ENCODE measurements around the gene LAMA2.

LAMA2 gene

DNA sequence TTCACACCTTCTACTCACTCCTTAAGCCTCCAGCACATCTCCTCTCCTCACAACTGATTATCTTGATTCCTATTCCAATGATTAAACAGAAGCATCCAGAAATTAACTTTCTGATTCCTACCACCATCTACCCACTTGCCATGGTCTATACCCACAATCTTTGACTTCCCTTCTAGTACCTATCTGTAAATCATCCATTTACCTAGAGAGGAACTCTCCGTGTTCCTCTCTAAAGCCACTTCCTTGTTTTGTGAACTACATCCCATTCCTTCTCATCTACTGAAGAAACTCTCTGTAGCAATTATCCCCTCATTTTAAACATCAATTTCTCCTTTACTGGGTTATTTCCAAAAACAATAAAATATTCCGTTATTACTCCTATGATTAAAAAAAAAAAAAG is 659.8 kb downstream of the LAMA2 start:
- H3K36me3 ChIP-seq (ENCODE audit: control insufficient read depth in 2 of 2, insufficient read depth in 2 of 2, low read length in 2 of 2): no peaks in the 10 kb centered on the region
- no peak overlapping the region for H3K4me3 ChIP-seq (ENCODE audit: low read length in 2 of 2)
- no peak overlapping the region for H3K27ac ChIP-seq (ENCODE audit: low read length)
- H3K4me1 ChIP-seq (ENCODE audit: control insufficient read depth, insufficient read depth, low read length): no peaks in the 10 kb centered on the region
- H3K9ac ChIP-seq (ENCODE audit: low read length in 2 of 2): no peak overlapping the region
- H3K27me3 ChIP-seq (ENCODE audit: control insufficient read depth in 1 of 2, insufficient read depth in 2 of 2, low read length in 2 of 2): no peaks in the 10 kb centered on the region
- H3K9me3 ChIP-seq (ENCODE audit: control insufficient read depth in 2 of 2, low read length in 2 of 2): peaks cover 0 to 4% of the 10 kb centered on the region in 2 donors

DNA sequence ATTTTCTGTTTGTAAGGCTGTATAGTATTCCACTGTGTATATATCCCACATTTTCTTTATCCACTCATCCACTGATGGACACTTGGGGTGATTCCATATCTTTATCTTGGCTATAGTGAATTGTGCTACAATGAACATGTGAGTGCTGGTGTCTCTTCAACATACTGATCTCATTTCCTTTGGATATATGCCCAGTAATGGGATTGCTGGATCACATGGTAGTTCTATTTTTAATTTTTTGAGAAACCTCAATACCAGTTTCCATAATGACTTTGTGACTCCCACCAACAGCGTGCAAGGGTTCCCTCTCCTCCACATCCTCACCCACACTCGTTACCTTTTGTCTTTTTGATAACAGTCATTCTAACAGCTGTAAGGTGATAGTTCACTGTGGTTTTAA is 661.0 kb downstream of the LAMA2 start:
- Histone ChIP-seq H3K9me3 (ENCODE audit: control insufficient read depth in 2 of 2, low read length in 2 of 2) (peaks cover 0 to 4% of the 10 kb centered on the region in 2 donors), H3K4me3 (ENCODE audit: low read length in 2 of 2) (no peak overlapping the region), H3K27ac (ENCODE audit: low read length) (no peak overlapping the region), H3K4me1 (ENCODE audit: control insufficient read depth, insufficient read depth, low read length) (no peaks in the 10 kb centered on the region), H3K27me3 (ENCODE audit: control insufficient read depth in 1 of 2, insufficient read depth in 2 of 2, low read length in 2 of 2) (no peaks in the 10 kb centered on the region), H3K9ac (ENCODE audit: low read length in 2 of 2) (no peak overlapping the region), H3K36me3 (ENCODE audit: control insufficient read depth in 2 of 2, insufficient read depth in 2 of 2, low read length in 2 of 2) (no peaks in the 10 kb centered on the region)

DNA sequence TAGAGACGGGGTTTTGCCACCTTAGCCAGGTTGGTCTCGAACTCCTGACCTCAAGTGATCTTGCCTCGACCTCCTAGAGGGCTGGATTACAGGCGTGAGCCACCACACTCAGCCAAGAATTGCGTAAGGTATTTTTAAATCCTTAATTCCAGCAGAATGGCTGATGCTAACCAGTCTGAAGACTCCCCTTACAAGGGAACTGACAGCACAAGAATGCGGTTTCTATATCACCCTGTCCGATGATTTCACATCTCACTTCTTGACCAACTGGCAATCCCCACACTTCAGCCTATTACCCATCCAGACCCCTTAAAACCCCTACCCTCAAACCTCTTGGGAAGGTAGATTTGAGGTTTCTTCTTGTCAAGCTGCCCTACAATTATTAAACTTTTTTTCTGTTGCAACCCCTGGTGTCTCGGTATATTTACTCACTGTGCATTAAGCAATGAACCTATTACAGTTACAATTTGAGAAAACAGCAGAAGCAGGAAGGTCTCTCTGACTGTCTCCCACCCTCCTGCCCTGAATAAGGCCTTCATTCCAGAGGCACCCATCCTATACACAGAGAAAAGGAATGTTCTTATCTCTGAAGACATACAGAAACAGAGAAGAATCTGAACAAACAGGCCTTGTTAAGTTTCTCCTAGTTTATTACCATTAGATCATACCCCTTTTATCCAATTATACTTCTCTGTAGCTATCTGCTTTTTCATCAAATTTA is 662.1 kb downstream of the LAMA2 start:
- no peaks in the 10 kb centered on the region for H3K4me1 ChIP-seq (ENCODE audit: control insufficient read depth, insufficient read depth, low read length)
- no peak overlapping the region for H3K27ac ChIP-seq (ENCODE audit: low read length)
- H3K9ac ChIP-seq (ENCODE audit: low read length in 2 of 2): no peak overlapping the region
- H3K36me3 ChIP-seq (ENCODE audit: control insufficient read depth in 2 of 2, insufficient read depth in 2 of 2, low read length in 2 of 2): no peaks in the 10 kb centered on the region
- H3K27me3 ChIP-seq (ENCODE audit: control insufficient read depth in 1 of 2, insufficient read depth in 2 of 2, low read length in 2 of 2): no peaks in the 10 kb centered on the region
- H3K4me3 ChIP-seq (ENCODE audit: low read length in 2 of 2): no peak overlapping the region
- peaks cover 0 to 4% of the 10 kb centered on the region in 2 donors for H3K9me3 ChIP-seq (ENCODE audit: control insufficient read depth in 2 of 2, low read length in 2 of 2)

DNA sequence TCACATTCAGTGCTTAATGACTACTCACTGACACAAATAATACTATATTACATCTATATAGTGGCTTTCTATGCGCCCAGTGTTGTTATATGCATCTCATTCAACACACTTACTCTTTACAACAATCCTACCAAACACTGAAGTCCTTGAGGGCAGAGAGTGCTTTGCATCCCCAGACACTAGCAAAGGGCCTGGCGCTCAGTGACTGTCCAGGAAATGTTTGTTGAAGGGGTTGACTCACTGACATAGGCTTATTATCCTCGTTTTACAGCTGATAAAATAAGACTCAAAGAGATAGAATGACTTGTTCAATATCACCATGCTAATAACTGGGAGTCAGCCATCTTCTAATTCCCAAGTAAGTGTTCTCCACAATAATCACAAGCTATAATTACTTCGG is 663.8 kb downstream of the LAMA2 start:
- Histone ChIP-seq H3K36me3 (ENCODE audit: control insufficient read depth in 2 of 2, insufficient read depth in 2 of 2, low read length in 2 of 2) (no peaks in the 10 kb centered on the region), H3K4me1 (ENCODE audit: control insufficient read depth, insufficient read depth, low read length) (no peaks in the 10 kb centered on the region), H3K27me3 (ENCODE audit: control insufficient read depth in 1 of 2, insufficient read depth in 2 of 2, low read length in 2 of 2) (no peaks in the 10 kb centered on the region), H3K9me3 (ENCODE audit: control insufficient read depth in 2 of 2, low read length in 2 of 2) (peaks cover 0 to 4% of the 10 kb centered on the region in 2 donors), H3K27ac (ENCODE audit: low read length) (no peak overlapping the region), H3K4me3 (ENCODE audit: low read length in 2 of 2) (no peak overlapping the region), H3K9ac (ENCODE audit: low read length in 2 of 2) (no peak overlapping the region)

DNA sequence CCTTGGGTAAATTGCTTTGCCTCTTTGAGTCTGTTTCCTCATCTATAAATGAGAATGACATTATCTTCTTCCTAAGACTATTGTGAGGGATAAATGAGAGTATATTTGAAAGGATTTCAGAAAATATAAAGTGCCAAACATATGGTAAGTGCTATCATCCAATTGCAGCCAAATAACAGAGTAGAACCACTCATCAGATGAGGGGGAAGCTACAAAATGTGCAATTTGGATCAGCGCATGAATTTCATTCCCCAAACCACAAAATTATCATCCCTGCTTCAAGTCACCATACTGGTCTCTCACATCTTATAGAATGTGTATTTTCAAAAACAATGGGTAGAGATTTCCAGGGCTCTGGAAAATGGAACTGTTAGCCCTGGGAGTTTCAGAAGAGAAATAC is 668.5 kb downstream of the LAMA2 start:
- no peaks in the 10 kb centered on the region for H3K9me3 ChIP-seq (ENCODE audit: control insufficient read depth in 2 of 2, low read length in 2 of 2)
- H3K9ac ChIP-seq (ENCODE audit: low read length in 2 of 2): no peak overlapping the region
- no peak overlapping the region for H3K27ac ChIP-seq (ENCODE audit: low read length)
- H3K4me3 ChIP-seq (ENCODE audit: low read length in 2 of 2): no peak overlapping the region
- no peaks in the 10 kb centered on the region for H3K27me3 ChIP-seq (ENCODE audit: control insufficient read depth in 1 of 2, insufficient read depth in 2 of 2, low read length in 2 of 2)
- no peaks in the 10 kb centered on the region for H3K36me3 ChIP-seq (ENCODE audit: control insufficient read depth in 2 of 2, insufficient read depth in 2 of 2, low read length in 2 of 2)
- H3K4me1 ChIP-seq (ENCODE audit: control insufficient read depth, insufficient read depth, low read length): no peaks in the 10 kb centered on the region

DNA sequence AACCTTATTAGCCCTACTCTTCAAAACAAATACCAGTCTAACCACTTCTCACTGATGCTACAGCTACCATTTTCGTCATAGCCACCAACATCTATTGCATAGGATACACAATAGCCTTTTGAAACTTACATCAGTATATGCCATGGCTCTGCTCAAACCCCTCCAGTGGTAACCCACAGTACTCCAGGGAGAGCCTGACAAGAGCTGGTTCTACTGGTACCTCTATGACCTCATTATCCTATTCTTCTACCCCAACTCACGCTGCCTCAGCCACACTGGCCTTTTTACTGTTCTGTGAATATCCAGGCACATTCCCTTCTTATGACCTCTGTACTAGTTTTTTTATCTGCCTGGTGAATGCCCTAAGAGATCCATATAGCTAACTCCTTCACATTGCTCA is 669.5 kb downstream of the LAMA2 start:
- Histone ChIP-seq H3K4me1 (ENCODE audit: control insufficient read depth, insufficient read depth, low read length) (no peaks in the 10 kb centered on the region), H3K27me3 (ENCODE audit: control insufficient read depth in 1 of 2, insufficient read depth in 2 of 2, low read length in 2 of 2) (no peaks in the 10 kb centered on the region), H3K9ac (ENCODE audit: low read length in 2 of 2) (no peak overlapping the region), H3K27ac (ENCODE audit: low read length) (no peak overlapping the region), H3K4me3 (ENCODE audit: low read length in 2 of 2) (no peak overlapping the region), H3K9me3 (ENCODE audit: control insufficient read depth in 2 of 2, low read length in 2 of 2) (no peaks in the 10 kb centered on the region), H3K36me3 (ENCODE audit: control insufficient read depth in 2 of 2, insufficient read depth in 2 of 2, low read length in 2 of 2) (no peaks in the 10 kb centered on the region)

DNA sequence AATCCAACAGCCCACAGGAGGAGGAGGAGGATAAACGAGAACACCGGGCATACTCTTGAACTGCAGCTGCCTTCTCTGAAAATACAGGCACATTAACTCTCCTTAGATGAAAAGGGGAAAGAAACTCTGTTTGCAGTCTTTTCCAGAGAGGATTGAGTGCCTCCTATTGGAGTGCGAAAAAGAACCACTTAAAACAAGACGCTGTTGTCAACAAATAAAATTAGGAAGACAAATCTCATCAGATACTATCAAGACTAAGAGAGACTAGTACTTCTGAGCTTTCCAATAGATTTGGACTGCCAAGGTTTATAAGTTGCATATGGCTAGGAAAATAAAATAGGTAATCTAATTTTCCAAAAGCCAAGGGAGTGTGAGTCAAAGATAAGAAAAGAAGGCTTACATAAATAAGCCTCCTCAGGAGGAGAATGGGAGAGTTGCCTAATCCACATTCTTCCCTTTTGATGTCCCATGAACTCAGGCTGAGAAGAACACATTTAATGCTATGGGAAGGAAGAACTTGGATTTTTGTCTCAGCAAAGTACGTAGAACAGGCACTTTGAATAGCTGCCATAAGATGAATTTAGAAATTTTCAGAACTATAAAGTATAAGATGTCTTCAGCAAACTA is 672.4 kb downstream of the LAMA2 start:
- H3K4me3 ChIP-seq (ENCODE audit: low read length in 2 of 2): no peak overlapping the region
- H3K36me3 ChIP-seq (ENCODE audit: control insufficient read depth in 2 of 2, insufficient read depth in 2 of 2, low read length in 2 of 2): no peaks in the 10 kb centered on the region
- H3K9ac ChIP-seq (ENCODE audit: low read length in 2 of 2): no peak overlapping the region
- H3K9me3 ChIP-seq (ENCODE audit: control insufficient read depth in 2 of 2, low read length in 2 of 2): no peaks in the 10 kb centered on the region
- no peak overlapping the region for H3K27ac ChIP-seq (ENCODE audit: low read length)
- H3K4me1 ChIP-seq (ENCODE audit: control insufficient read depth, insufficient read depth, low read length): no peaks in the 10 kb centered on the region
- no peaks in the 10 kb centered on the region for H3K27me3 ChIP-seq (ENCODE audit: control insufficient read depth in 1 of 2, insufficient read depth in 2 of 2, low read length in 2 of 2)

DNA sequence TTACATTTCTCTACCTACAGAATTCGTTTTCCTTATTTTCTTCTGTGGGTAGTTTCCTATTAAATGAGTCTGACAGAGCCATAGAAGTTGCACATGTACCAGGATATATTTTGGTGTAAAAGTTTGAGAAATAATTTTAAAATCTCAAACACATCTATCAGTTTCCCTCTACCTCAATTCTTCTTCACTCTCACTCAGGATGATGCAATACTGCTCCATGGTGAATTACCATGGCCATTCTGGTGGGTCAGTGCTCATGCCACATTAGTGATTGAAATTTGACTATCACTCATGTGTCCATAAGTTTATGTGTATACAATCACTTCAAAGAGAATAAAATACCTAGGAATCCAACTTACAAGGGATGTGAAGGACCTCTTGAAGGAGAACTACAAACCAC is 675.3 kb downstream of the LAMA2 start:
- Histone ChIP-seq H3K36me3 (ENCODE audit: control insufficient read depth in 2 of 2, insufficient read depth in 2 of 2, low read length in 2 of 2) (no peaks in the 10 kb centered on the region), H3K27ac (ENCODE audit: low read length) (no peak overlapping the region), H3K4me1 (ENCODE audit: control insufficient read depth, insufficient read depth, low read length) (no peaks in the 10 kb centered on the region), H3K9ac (ENCODE audit: low read length in 2 of 2) (no peak overlapping the region), H3K27me3 (ENCODE audit: control insufficient read depth in 1 of 2, insufficient read depth in 2 of 2, low read length in 2 of 2) (no peaks in the 10 kb centered on the region), H3K4me3 (ENCODE audit: low read length in 2 of 2) (no peak overlapping the region), H3K9me3 (ENCODE audit: control insufficient read depth in 2 of 2, low read length in 2 of 2) (no peaks in the 10 kb centered on the region)

DNA sequence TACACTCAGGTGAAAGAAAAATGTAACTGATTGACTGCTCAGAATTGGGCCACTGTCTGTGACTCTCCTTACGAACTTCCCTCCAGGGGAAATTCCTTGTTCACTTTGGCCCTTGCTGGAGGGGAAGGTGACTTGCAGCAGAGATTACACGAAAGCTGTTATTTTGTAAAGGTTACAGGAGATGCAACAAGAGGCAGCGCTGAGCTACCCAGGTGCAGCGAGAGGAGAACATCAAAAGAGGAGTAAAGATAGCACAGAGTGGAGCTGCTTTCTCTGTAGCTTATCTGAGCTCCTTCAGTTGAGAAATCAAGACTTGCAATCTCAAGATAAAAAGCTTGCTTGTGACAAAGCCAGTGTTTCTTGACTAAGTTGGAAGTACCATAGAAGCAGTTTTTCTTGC is 682.4 kb downstream of the LAMA2 start:
- Histone ChIP-seq H3K9me3 (ENCODE audit: control insufficient read depth in 2 of 2, low read length in 2 of 2) (no peaks in the 10 kb centered on the region), H3K4me1 (ENCODE audit: control insufficient read depth, insufficient read depth, low read length) (no peaks in the 10 kb centered on the region), H3K27me3 (ENCODE audit: control insufficient read depth in 1 of 2, insufficient read depth in 2 of 2, low read length in 2 of 2) (no peaks in the 10 kb centered on the region), H3K9ac (ENCODE audit: low read length in 2 of 2) (no peak overlapping the region), H3K27ac (ENCODE audit: low read length) (no peak overlapping the region), H3K36me3 (ENCODE audit: control insufficient read depth in 2 of 2, insufficient read depth in 2 of 2, low read length in 2 of 2) (no peaks in the 10 kb centered on the region), H3K4me3 (ENCODE audit: low read length in 2 of 2) (no peak overlapping the region)

DNA sequence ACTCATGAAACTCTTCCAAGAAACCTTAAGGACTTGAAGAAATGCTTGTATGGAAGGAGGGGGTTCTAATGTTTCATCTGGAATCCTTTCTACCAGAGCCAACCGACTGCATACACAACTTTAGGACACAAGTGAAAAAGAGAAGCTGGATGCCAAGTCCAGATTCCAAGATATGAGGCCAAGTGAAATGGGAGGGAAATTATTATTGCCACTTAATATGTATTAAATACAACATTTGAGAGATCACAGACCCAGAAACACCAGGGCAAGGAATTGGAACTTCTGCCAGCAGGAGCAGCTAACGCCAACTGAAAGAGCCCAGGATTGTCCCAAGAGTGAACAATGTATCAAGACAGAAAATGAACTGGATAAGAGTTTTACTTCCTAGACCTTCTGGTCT is 682.9 kb downstream of the LAMA2 start:
- Histone ChIP-seq H3K27ac (ENCODE audit: low read length) (no peak overlapping the region), H3K9me3 (ENCODE audit: control insufficient read depth in 2 of 2, low read length in 2 of 2) (no peaks in the 10 kb centered on the region), H3K9ac (ENCODE audit: low read length in 2 of 2) (no peak overlapping the region), H3K4me3 (ENCODE audit: low read length in 2 of 2) (no peak overlapping the region), H3K4me1 (ENCODE audit: control insufficient read depth, insufficient read depth, low read length) (no peaks in the 10 kb centered on the region), H3K27me3 (ENCODE audit: control insufficient read depth in 1 of 2, insufficient read depth in 2 of 2, low read length in 2 of 2) (no peaks in the 10 kb centered on the region), H3K36me3 (ENCODE audit: control insufficient read depth in 2 of 2, insufficient read depth in 2 of 2, low read length in 2 of 2) (no peaks in the 10 kb centered on the region)

Measured in stomach smooth muscle (tissue), 2 donors.